GM20000 (cell line): ENCODE data around the gene MAMDC4.

Experiments
- DNase-seq: peaks from one replicate; pipeline ENCODE4 v3.0.0; 2012; ENCODE audit warnings: low spot score
- CTCF ChIP-seq: IDR thresholded peaks from 2 replicates; pipeline ENCODE4 v1.5.1; 2012; ENCODE audit warnings: mild to moderate bottlenecking, control low read depth; ENCODE audit errors: extremely low read depth, missing control alignments

The MAMDC4 gene

GRCh38 chr9:136827794-136828473, 24.2 kb upstream of the MAMDC4 start:
- TF ChIP-seq CTCF = no peak
- no peak for DNase-seq

GRCh38 chr9:136828474-136829140, 23.5 kb upstream of the MAMDC4 start:
- no peak for DNase-seq
- TF ChIP-seq CTCF = no peak

- DNase-seq = no peak
- TF ChIP-seq CTCF = no peak
Measured at GRCh38 chr9:136829412-136829811, 22.7 kb upstream of the MAMDC4 start.

GRCh38 chr9:136829981-136830885, 21.9 kb upstream of the MAMDC4 start:
- no peak for DNase-seq
- no peak for TF ChIP-seq CTCF

GRCh38 chr9:136831002-136831719, 21.0 kb upstream of the MAMDC4 start:
- DNase-seq = no peak
- TF ChIP-seq CTCF = no peak

- no peak for TF ChIP-seq CTCF
- DNase-seq = no peak
Measured at GRCh38 chr9:136831720-136832104, 20.4 kb upstream of the MAMDC4 start.
